Stimulated activated effector memory CD8-positive, alpha-beta T cell treated with anti-CD3 and anti-CD28 coated beads, Interleukin-12 subunit alpha, Interleukin-12 subunit beta, amount 100 ng/mL, for 72 hours (primary cell): Measurements from ENCODE around the gene MAS1L.

Experiments
- ATAC-seq: fragments of 150-1000 bp; cut with Tn5 transposase; 2 replicates; pipeline ENCODE4 v1.10.0; 2021
- DNase-seq, 2 donors: peaks; one replicate each; pipeline ENCODE4 v3.0.0; 2021 to 2022; ENCODE audit warnings: low spot score in 2 of 2
- H3K27ac Mint-ChIP-seq: one replicate; pipeline ENCODE4 v1.8.0; 2022; ENCODE audit warnings: mild to moderate bottlenecking, mixed read lengths
- H3K36me3 Mint-ChIP-seq: one replicate; pipeline ENCODE4 v1.8.0; 2022; ENCODE audit warnings: mild to moderate bottlenecking, mixed read lengths
- H3K4me1 Mint-ChIP-seq: one replicate; pipeline ENCODE4 v1.8.0; 2022; ENCODE audit warnings: mixed read lengths
- H3K4me3 Mint-ChIP-seq: one replicate; pipeline ENCODE4 v1.8.0; 2022; ENCODE audit warnings: mild to moderate bottlenecking, mixed read lengths
- H3K9me3 Mint-ChIP-seq: one replicate; pipeline ENCODE4 v1.8.0; 2022; ENCODE audit warnings: mixed read lengths

Gene MAS1L

GRCh38 chr6:29520232-29520631, 32.5 kb upstream of the MAS1L start:
- Mint-ChIP-seq H3K27ac (no peak overlapping the region), H3K4me3 (no peak overlapping the region), H3K4me1 (peaks cover 15% of the 10 kb centered on the region), H3K36me3 (no peaks in the 10 kb centered on the region), H3K9me3 (no peaks in the 10 kb centered on the region)
- DNase-seq (no peak), ATAC-seq (no peak)

- Mint-ChIP-seq H3K4me3 (no peak overlapping the region), H3K4me1 (peaks cover 20% of the 10 kb centered on the region), H3K27ac (no peak overlapping the region), H3K9me3 (no peaks in the 10 kb centered on the region), H3K36me3 (no peaks in the 10 kb centered on the region)
- ATAC-seq (no peak), DNase-seq (no peak)
Measured at GRCh38 chr6:29519291-29520010, 31.7 kb upstream of the MAS1L start.

- Mint-ChIP-seq H3K4me3 (no peak overlapping the region), H3K27ac (no peak overlapping the region)
- DNase-seq: no peak
Measured at GRCh38 chr6:29517728-29518440, 30.1 kb upstream of the MAS1L start.

GRCh38 chr6:29517245-29517644, 29.5 kb upstream of the MAS1L start:
- Mint-ChIP-seq H3K36me3 (no peaks in the 10 kb centered on the region), H3K27ac (no peak overlapping the region), H3K4me3 (no peak overlapping the region), H3K4me1 (peaks cover 20% of the 10 kb centered on the region), H3K9me3 (no peaks in the 10 kb centered on the region)
- ATAC-seq (no peak), DNase-seq (no peak)

More at GRCh38 chr6:29517728-29518440, 30.1 kb upstream of the MAS1L start:
- Mint-ChIP-seq H3K36me3 (no peaks in the 10 kb centered on the region), H3K9me3 (no peaks in the 10 kb centered on the region), H3K4me1 (peaks cover 20% of the 10 kb centered on the region)
- no peak for ATAC-seq

- peaks cover 20% of the 10 kb centered on the region for H3K4me1 Mint-ChIP-seq
- peak; percentile 98 for ATAC-seq
- no peak for DNase-seq
Measured at GRCh38 chr6:29516108-29516507, 28.4 kb upstream of the MAS1L start.

GRCh38 chr6:29510746-29511300, 23.1 kb upstream of the MAS1L start:
- H3K4me3 Mint-ChIP-seq: no peak overlapping the region
- peaks cover 7% of the 10 kb centered on the region for H3K4me1 Mint-ChIP-seq
- DNase-seq (no peak), ATAC-seq (no peak)
- no peaks in the 10 kb centered on the region for H3K36me3 Mint-ChIP-seq
- no peak overlapping the region for H3K27ac Mint-ChIP-seq
- H3K9me3 Mint-ChIP-seq: no peaks in the 10 kb centered on the region

More at GRCh38 chr6:29516108-29516507, 28.4 kb upstream of the MAS1L start:
- H3K9me3 Mint-ChIP-seq: no peaks in the 10 kb centered on the region
- H3K36me3 Mint-ChIP-seq: no peaks in the 10 kb centered on the region
- H3K27ac Mint-ChIP-seq: no peak overlapping the region
- H3K4me3 Mint-ChIP-seq: no peak overlapping the region

- Mint-ChIP-seq H3K4me1 (peaks cover 5% of the 10 kb centered on the region), H3K4me3 (no peak overlapping the region), H3K9me3 (no peaks in the 10 kb centered on the region), H3K36me3 (no peaks in the 10 kb centered on the region), H3K27ac (no peak overlapping the region)
- ATAC-seq: no peak
- no peak for DNase-seq
Measured at GRCh38 chr6:29510202-29510601, 22.4 kb upstream of the MAS1L start.

GRCh38 chr6:29509711-29510110, 22.0 kb upstream of the MAS1L start:
- Mint-ChIP-seq H3K4me3 (no peak overlapping the region), H3K36me3 (no peaks in the 10 kb centered on the region), H3K4me1 (peaks cover under 1% of the 10 kb centered on the region), H3K9me3 (no peaks in the 10 kb centered on the region), H3K27ac (no peak overlapping the region)
- no peak for ATAC-seq
- no peak for DNase-seq

- DNase-seq: peak in 1 of 2 donors; percentile 50
- peak; percentile 52 for ATAC-seq
- no peak overlapping the region for H3K27ac Mint-ChIP-seq
- H3K4me3 Mint-ChIP-seq: no peak overlapping the region
- H3K9me3 Mint-ChIP-seq: no peaks in the 10 kb centered on the region
- no peaks in the 10 kb centered on the region for H3K4me1 Mint-ChIP-seq
- H3K36me3 Mint-ChIP-seq: no peaks in the 10 kb centered on the region
Measured at GRCh38 chr6:29509239-29509638, 21.5 kb upstream of the MAS1L start.

- H3K4me3 Mint-ChIP-seq: no peak overlapping the region
- H3K9me3 Mint-ChIP-seq: no peaks in the 10 kb centered on the region
- ATAC-seq (no peak), DNase-seq (no peak)
- H3K4me1 Mint-ChIP-seq: no peaks in the 10 kb centered on the region
- H3K27ac Mint-ChIP-seq: no peak overlapping the region
- no peaks in the 10 kb centered on the region for H3K36me3 Mint-ChIP-seq
Measured at GRCh38 chr6:29507319-29507718, 19.6 kb upstream of the MAS1L start.

- DNase-seq (peak in 1 of 2 donors; percentile 32), ATAC-seq (peak; percentile 17)
- no peak overlapping the region for H3K27ac Mint-ChIP-seq
- no peaks in the 10 kb centered on the region for H3K36me3 Mint-ChIP-seq
- no peaks in the 10 kb centered on the region for H3K9me3 Mint-ChIP-seq
- H3K4me3 Mint-ChIP-seq: no peak overlapping the region
- no peaks in the 10 kb centered on the region for H3K4me1 Mint-ChIP-seq
Measured at GRCh38 chr6:29506446-29507067, 18.8 kb upstream of the MAS1L start.

- Mint-ChIP-seq H3K4me1 (no peaks in the 10 kb centered on the region), H3K36me3 (no peaks in the 10 kb centered on the region), H3K4me3 (no peak overlapping the region), H3K27ac (no peak overlapping the region), H3K9me3 (no peaks in the 10 kb centered on the region)
- ATAC-seq (no peak), DNase-seq (no peak)
Measured at GRCh38 chr6:29505808-29506207, 18.1 kb upstream of the MAS1L start.

- no peak overlapping the region for H3K4me3 Mint-ChIP-seq
- no peaks in the 10 kb centered on the region for H3K4me1 Mint-ChIP-seq
- H3K36me3 Mint-ChIP-seq: no peaks in the 10 kb centered on the region
- ATAC-seq: no peak
- no peak for DNase-seq
- no peaks in the 10 kb centered on the region for H3K9me3 Mint-ChIP-seq
- no peak overlapping the region for H3K27ac Mint-ChIP-seq
Measured at GRCh38 chr6:29504961-29505360, 17.2 kb upstream of the MAS1L start.

- Mint-ChIP-seq H3K27ac (no peak overlapping the region), H3K36me3 (no peaks in the 10 kb centered on the region), H3K4me3 (no peak overlapping the region), H3K9me3 (no peaks in the 10 kb centered on the region), H3K4me1 (no peaks in the 10 kb centered on the region)
- DNase-seq (no peak), ATAC-seq (no peak)
Measured at GRCh38 chr6:29502597-29502996, 14.8 kb upstream of the MAS1L start.

- H3K4me3 Mint-ChIP-seq: no peak overlapping the region
- H3K36me3 Mint-ChIP-seq: no peaks in the 10 kb centered on the region
- H3K27ac Mint-ChIP-seq: no peak overlapping the region
- H3K4me1 Mint-ChIP-seq: no peaks in the 10 kb centered on the region
- DNase-seq (no peak), ATAC-seq (no peak)
- H3K9me3 Mint-ChIP-seq: no peaks in the 10 kb centered on the region
Measured at GRCh38 chr6:29502181-29502580, 14.4 kb upstream of the MAS1L start.
